ENCODE measurements around the gene SH3PXD2A. TPM values are rescaled to one million over a fixed set of nuclear protein-coding genes. Genes with fewer than 3 reads are reported as not detected.

SH3PXD2A gene
- total RNA-seq, 1 donor from 2014 or later: 17.3 TPM

DNA sequence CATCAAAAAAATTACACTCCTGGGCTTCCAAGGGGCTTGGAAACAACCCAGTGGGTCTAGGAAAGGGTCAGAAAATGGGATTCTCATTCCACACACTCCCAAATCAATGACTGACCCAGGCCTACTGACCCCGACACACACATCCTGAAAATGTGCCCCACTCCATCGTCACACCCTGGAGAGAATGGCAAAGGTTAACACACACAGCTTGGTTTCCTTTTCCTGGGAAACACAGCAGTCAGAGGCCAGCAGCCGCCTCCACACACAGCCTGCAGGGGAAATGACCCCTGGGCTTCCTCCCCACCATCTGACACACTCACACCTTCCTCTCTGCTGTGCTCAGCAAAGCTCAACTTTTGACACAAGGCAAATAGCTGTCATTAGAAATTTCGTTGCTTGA, 42.9 kb downstream of the SH3PXD2A start:
- Histone ChIP-seq H3K27me3 (ENCODE audit: insufficient read depth, low read length) (no peaks in the 10 kb centered on the region), H2AFZ (ENCODE audit: low read depth, low read length) (no peak overlapping the region), H3K79me2 (ENCODE audit: insufficient read depth, low read length) (peaks cover 5% of the 10 kb centered on the region), H3K4me3 (ENCODE audit: insufficient read depth, low read depth, low read length) (no peak overlapping the region), H3K9me3 (ENCODE audit: insufficient read depth, low read depth, low read length) (no peaks in the 10 kb centered on the region), H4K20me1 (ENCODE audit: insufficient read depth, low read length) (peaks cover 18% of the 10 kb centered on the region), H3K27ac (ENCODE audit: low read depth, low read length) (no peak overlapping the region), H3K9ac (ENCODE audit: low read length) (no peak overlapping the region), H3K4me1 (ENCODE audit: insufficient read depth, low read length) (peaks cover 18% of the 10 kb centered on the region), H3K36me3 (ENCODE audit: insufficient read depth, low read length) (no peaks in the 10 kb centered on the region), H3K4me2 (ENCODE audit: low read length) (peak overlapping the region; percentile 18)
- H3K36me3 Mint-ChIP-seq (ENCODE audit: low read depth, unreplicated experiment): peaks cover 2% of the 10 kb centered on the region
- H3K27me3 Mint-ChIP-seq (ENCODE audit: low read depth, unreplicated experiment): peaks cover under 1% of the 10 kb centered on the region
- no peak for FAIRE-seq
- TF ChIP-seq, protein P1, sequence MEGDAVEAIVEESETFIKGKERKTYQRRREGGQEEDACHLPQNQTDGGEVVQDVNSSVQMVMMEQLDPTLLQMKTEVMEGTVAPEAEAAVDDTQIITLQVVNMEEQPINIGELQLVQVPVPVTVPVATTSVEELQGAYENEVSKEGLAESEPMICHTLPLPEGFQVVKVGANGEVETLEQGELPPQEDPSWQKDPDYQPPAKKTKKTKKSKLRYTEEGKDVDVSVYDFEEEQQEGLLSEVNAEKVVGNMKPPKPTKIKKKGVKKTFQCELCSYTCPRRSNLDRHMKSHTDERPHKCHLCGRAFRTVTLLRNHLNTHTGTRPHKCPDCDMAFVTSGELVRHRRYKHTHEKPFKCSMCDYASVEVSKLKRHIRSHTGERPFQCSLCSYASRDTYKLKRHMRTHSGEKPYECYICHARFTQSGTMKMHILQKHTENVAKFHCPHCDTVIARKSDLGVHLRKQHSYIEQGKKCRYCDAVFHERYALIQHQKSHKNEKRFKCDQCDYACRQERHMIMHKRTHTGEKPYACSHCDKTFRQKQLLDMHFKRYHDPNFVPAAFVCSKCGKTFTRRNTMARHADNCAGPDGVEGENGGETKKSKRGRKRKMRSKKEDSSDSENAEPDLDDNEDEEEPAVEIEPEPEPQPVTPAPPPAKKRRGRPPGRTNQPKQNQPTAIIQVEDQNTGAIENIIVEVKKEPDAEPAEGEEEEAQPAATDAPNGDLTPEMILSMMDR (IDR thresholded peaks at IDR 0.05; ENCODE audit: insufficient read depth, low read depth, low read length): no peak
- TF ChIP-seq EZH2 (IDR thresholded peaks at IDR 0.05; ENCODE audit: insufficient read depth, low read length): no peak
- no peak for DNase-seq (ENCODE audit: low read depth)
- peaks cover 25% of the 10 kb centered on the region for H3K4me1 Mint-ChIP-seq (ENCODE audit: low read depth, unreplicated experiment)
- peak overlapping the region; percentile 4 for H3K27ac Mint-ChIP-seq (ENCODE audit: unreplicated experiment)
- H3K9me3 Mint-ChIP-seq (ENCODE audit: unreplicated experiment): no peaks in the 10 kb centered on the region
- H3K4me3 Mint-ChIP-seq (ENCODE audit: unreplicated experiment): no peak overlapping the region

DNA sequence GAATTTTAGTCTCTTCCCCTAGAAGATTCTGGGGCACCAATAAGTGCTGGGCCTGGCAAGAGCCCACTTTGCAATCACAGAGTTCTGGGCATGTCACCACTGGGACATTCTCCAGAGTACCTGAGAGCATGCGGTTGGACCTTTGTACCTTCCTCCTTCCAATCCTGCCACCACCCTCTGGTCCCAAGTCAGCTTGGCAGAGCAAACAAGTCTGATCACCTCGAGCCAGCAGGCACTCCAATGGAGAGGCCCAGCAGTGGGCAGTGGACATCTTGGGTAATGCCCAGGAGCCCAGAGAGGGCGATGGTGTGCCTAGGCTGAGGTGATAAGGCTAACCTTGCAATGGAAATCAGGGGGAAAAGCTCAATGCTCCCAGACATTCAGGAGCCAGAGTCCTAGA, 43.4 kb downstream of the SH3PXD2A start:
- no peaks in the 10 kb centered on the region for H3K36me3 ChIP-seq (ENCODE audit: insufficient read depth, low read length)
- H3K27ac ChIP-seq (ENCODE audit: low read depth, low read length): no peak overlapping the region
- Mint-ChIP-seq H3K27ac (ENCODE audit: unreplicated experiment) (no peak overlapping the region), H3K4me1 (ENCODE audit: low read depth, unreplicated experiment) (peaks cover 23% of the 10 kb centered on the region), H3K36me3 (ENCODE audit: low read depth, unreplicated experiment) (peaks cover 2% of the 10 kb centered on the region), H3K27me3 (ENCODE audit: low read depth, unreplicated experiment) (peaks cover 3% of the 10 kb centered on the region), H3K9me3 (ENCODE audit: unreplicated experiment) (no peaks in the 10 kb centered on the region), H3K4me3 (ENCODE audit: unreplicated experiment) (no peak overlapping the region)
- DNase-seq (ENCODE audit: low read depth) (no peak), FAIRE-seq (no peak)
- no peak overlapping the region for H3K4me2 ChIP-seq (ENCODE audit: low read length)
- no peaks in the 10 kb centered on the region for H3K9me3 ChIP-seq (ENCODE audit: insufficient read depth, low read depth, low read length)
- no peaks in the 10 kb centered on the region for H3K27me3 ChIP-seq (ENCODE audit: insufficient read depth, low read length)
- TF ChIP-seq, protein P1 (IDR thresholded peaks at IDR 0.05; ENCODE audit: insufficient read depth, low read depth, low read length): no peak
- H3K9ac ChIP-seq (ENCODE audit: low read length): no peak overlapping the region
- H3K4me3 ChIP-seq (ENCODE audit: insufficient read depth, low read depth, low read length): no peak overlapping the region
- H2AFZ ChIP-seq (ENCODE audit: low read depth, low read length): no peak overlapping the region
- peaks cover 18% of the 10 kb centered on the region for H3K4me1 ChIP-seq (ENCODE audit: insufficient read depth, low read length)
- peaks cover 18% of the 10 kb centered on the region for H4K20me1 ChIP-seq (ENCODE audit: insufficient read depth, low read length)
- peaks cover 5% of the 10 kb centered on the region for H3K79me2 ChIP-seq (ENCODE audit: insufficient read depth, low read length)

GRCh38 chr10:103811463-103811862, 43.9 kb downstream of the SH3PXD2A start:
- H3K27ac ChIP-seq (ENCODE audit: low read depth, low read length): no peak overlapping the region
- H3K36me3 Mint-ChIP-seq (ENCODE audit: low read depth, unreplicated experiment): peaks cover 2% of the 10 kb centered on the region
- H3K9ac ChIP-seq (ENCODE audit: low read length): no peak overlapping the region
- H3K4me3 Mint-ChIP-seq (ENCODE audit: unreplicated experiment): no peak overlapping the region
- peak overlapping the region; percentile 66 for H3K4me2 ChIP-seq (ENCODE audit: low read length)
- DNase-seq (ENCODE audit: low read depth) (no peak), FAIRE-seq (no peak)
- no peaks in the 10 kb centered on the region for H3K36me3 ChIP-seq (ENCODE audit: insufficient read depth, low read length)
- H2AFZ ChIP-seq (ENCODE audit: low read depth, low read length): no peak overlapping the region
- H3K9me3 Mint-ChIP-seq (ENCODE audit: unreplicated experiment): no peaks in the 10 kb centered on the region
- H3K9me3 ChIP-seq (ENCODE audit: insufficient read depth, low read depth, low read length): no peaks in the 10 kb centered on the region
- no peaks in the 10 kb centered on the region for H3K27me3 ChIP-seq (ENCODE audit: insufficient read depth, low read length)
- peaks cover 23% of the 10 kb centered on the region for H3K4me1 Mint-ChIP-seq (ENCODE audit: low read depth, unreplicated experiment)
- H3K4me1 ChIP-seq (ENCODE audit: insufficient read depth, low read length): peaks cover 18% of the 10 kb centered on the region
- no peak overlapping the region for H3K27ac Mint-ChIP-seq (ENCODE audit: unreplicated experiment)
- peaks cover 18% of the 10 kb centered on the region for H4K20me1 ChIP-seq (ENCODE audit: insufficient read depth, low read length)
- peaks cover 5% of the 10 kb centered on the region for H3K79me2 ChIP-seq (ENCODE audit: insufficient read depth, low read length)
- H3K4me3 ChIP-seq (ENCODE audit: insufficient read depth, low read depth, low read length): no peak overlapping the region
- TF ChIP-seq, protein P1 (IDR thresholded peaks at IDR 0.05; ENCODE audit: insufficient read depth, low read depth, low read length): no peak
- no peak for TF ChIP-seq EZH2 (IDR thresholded peaks at IDR 0.05; ENCODE audit: insufficient read depth, low read length)
- peaks cover 3% of the 10 kb centered on the region for H3K27me3 Mint-ChIP-seq (ENCODE audit: low read depth, unreplicated experiment)
